HEK293T (cell line): ENCODE measurements around the gene CTNNA2.

Experiments used
- CTCF ChIA-PET: fragments of 350-600 bp; formaldehyde crosslinking; extraction: SDS; loops from one replicate; lab custom pipeline; 2021; ENCODE audit warnings: antibody characterized with exemption, inconsistent platforms; lab: Yijun Ruan, JAX
- POLR2A ChIA-PET: fragments of 350-600 bp; formaldehyde crosslinking; extraction: SDS; loops from one replicate; lab custom pipeline; 2020; ENCODE audit warnings: antibody characterized with exemption, inconsistent platforms; lab: Yijun Ruan, JAX
- DNase-seq: peaks from one replicate; pipeline ENCODE4 v3.0.0; 2012; ENCODE audit warnings: mixed read lengths; ENCODE audit errors: extremely low spot score
- ARNT ChIP-seq: fragments of 450-650 bp; IDR thresholded peaks from 2 replicates; pipeline ENCODE4 v1.6.1; 2017; ENCODE audit warnings: mild to moderate bottlenecking
- BHLHE40 ChIP-seq: fragments of 450-650 bp; IDR thresholded peaks from 2 replicates; pipeline ENCODE4 v1.6.1; 2016; ENCODE audit warnings: mild to moderate bottlenecking, moderate library complexity, borderline replicate concordance
- CTBP1 ChIP-seq: fragments of 450-650 bp; IDR thresholded peaks from 2 replicates; pipeline ENCODE4 v1.6.1; 2016; ENCODE audit warnings: borderline replicate concordance
- ELF4 ChIP-seq: fragments of 450-650 bp; IDR thresholded peaks from 2 replicates; pipeline ENCODE4 v1.6.1; 2017; ENCODE audit warnings: antibody characterized with exemption
- FOXA1 ChIP-seq: fragments of 450-650 bp; IDR thresholded peaks from 2 replicates; pipeline ENCODE4 v1.6.1; 2016; ENCODE audit warnings: mild to moderate bottlenecking
- FOXK2 ChIP-seq: fragments of 450-650 bp; IDR thresholded peaks from 2 replicates; pipeline ENCODE4 v1.6.1; 2016; ENCODE audit warnings: mild to moderate bottlenecking
- FOXM1 ChIP-seq: fragments of 450-650 bp; IDR thresholded peaks from 2 replicates; pipeline ENCODE4 v1.6.1; 2017; ENCODE audit warnings: mild to moderate bottlenecking, borderline replicate concordance
- HDGF ChIP-seq: fragments of 450-650 bp; IDR thresholded peaks from 2 replicates; pipeline ENCODE4 v1.6.1; 2017; ENCODE audit warnings: antibody characterized with exemption, borderline replicate concordance
- L3MBTL2 ChIP-seq: fragments of 450-650 bp; conservative IDR thresholded peaks from 2 replicates; pipeline ENCODE4 v1.6.1; 2016; ENCODE audit warnings: mild to moderate bottlenecking
- LEF1 ChIP-seq: fragments of 450-650 bp; IDR thresholded peaks from 2 replicates; pipeline ENCODE4 v1.6.1; 2017; ENCODE audit warnings: mild to moderate bottlenecking, borderline replicate concordance
- NFRKB ChIP-seq: fragments of 450-650 bp; IDR thresholded peaks from 2 replicates; pipeline ENCODE4 v1.6.1; 2016; ENCODE audit warnings: mild to moderate bottlenecking, moderate library complexity
- PKNOX1 ChIP-seq: fragments of 450-650 bp; IDR thresholded peaks from 2 replicates; pipeline ENCODE4 v1.6.1; 2016
- SP1 ChIP-seq: fragments of 450-650 bp; IDR thresholded peaks from 2 replicates; pipeline ENCODE4 v1.6.1; 2017
- SUZ12 ChIP-seq: fragments of 450-650 bp; IDR thresholded peaks from 2 replicates; pipeline ENCODE4 v1.6.1; 2016; ENCODE audit warnings: mild to moderate bottlenecking
- TARDBP ChIP-seq: fragments of 450-650 bp; IDR thresholded peaks from 2 replicates; pipeline ENCODE4 v1.6.1; 2016
- ZNF384 ChIP-seq: fragments of 450-650 bp; IDR thresholded peaks from 2 replicates; pipeline ENCODE4 v1.6.1; 2016

Gene CTNNA2

GRCh38 chr2:79774016-79774415, 261.2 kb downstream of the CTNNA2 start:
- ChIA-PET CTCF (no interaction called here), POLR2A (no interaction called here)
- no peak for DNase-seq

GRCh38 chr2:79776461-79776860, 263.6 kb downstream of the CTNNA2 start:
- TF ChIP-seq HDGF (no peak), PKNOX1 (no peak), ARNT (no peak), BHLHE40 (no peak), SUZ12 (no peak), ZNF384 (no peak), FOXK2 (no peak), ELF4 (no peak), SP1 (no peak), LEF1 (no peak), NFRKB (no peak), FOXM1 (no peak), TARDBP (no peak), FOXA1 (no peak)
- DNase-seq = no peak
- CTCF ChIA-PET = interaction anchor here (0.6 kb wide), 2 partner anchors 16 to 43 kb away, joined by 3 read pairs; no protein-coding TSS in a partner anchor
- POLR2A ChIA-PET = no interaction called here

More at GRCh38 chr2:79774016-79774415, 261.2 kb downstream of the CTNNA2 start:
- TF ChIP-seq SUZ12 (no peak), NFRKB (no peak), LEF1 (no peak), FOXK2 (no peak), BHLHE40 (no peak)

GRCh38 chr2:79780781-79781180, 267.9 kb downstream of the CTNNA2 start:
- ChIA-PET POLR2A (no interaction called here), CTCF (no interaction called here)
- TF ChIP-seq HDGF (no peak), ARNT (no peak), ZNF384 (no peak), BHLHE40 (no peak), NFRKB (no peak), SUZ12 (no peak), SP1 (no peak), CTBP1 (no peak), TARDBP (no peak), ELF4 (no peak), L3MBTL2 (no peak), FOXM1 (no peak), PKNOX1 (no peak), FOXA1 (no peak), LEF1 (no peak), FOXK2 (no peak)
- DNase-seq = no peak

GRCh38 chr2:79782576-79783452, 270.0 kb downstream of the CTNNA2 start:
- DNase-seq = no peak
- ChIA-PET POLR2A (no interaction called here), CTCF (no interaction called here)
- TF ChIP-seq SUZ12 (no peak), BHLHE40 (no peak), CTBP1 (no peak), LEF1 (no peak), SP1 (no peak), NFRKB (no peak), ELF4 (no peak), FOXK2 (no peak), L3MBTL2 (no peak), FOXM1 (no peak), HDGF (no peak), PKNOX1 (no peak), ARNT (no peak), ZNF384 (no peak), TARDBP (no peak), FOXA1 (no peak)

GRCh38 chr2:79788952-79789651, 276.3 kb downstream of the CTNNA2 start:
- POLR2A ChIA-PET = no interaction called here
- CTCF ChIA-PET = no interaction called here
- no peak for DNase-seq
- no peak for TF ChIP-seq L3MBTL2

GRCh38 chr2:79789811-79790210, 277.0 kb downstream of the CTNNA2 start:
- ChIA-PET POLR2A (no interaction called here), CTCF (no interaction called here)
- TF ChIP-seq ELF4 (no peak), ZNF384 (no peak), HDGF (no peak), FOXM1 (no peak), BHLHE40 (no peak), NFRKB (no peak), FOXA1 (no peak), SP1 (no peak), ARNT (no peak), LEF1 (no peak), FOXK2 (no peak), L3MBTL2 (no peak), PKNOX1 (no peak), TARDBP (no peak), SUZ12 (no peak), CTBP1 (no peak)
- no peak for DNase-seq
